Activated naive CD8-positive, alpha-beta T cell treated with anti-CD3 and anti-CD28 coated beads, Interleukin-2, amount 50 U/mL, for 16 hours (primary cell): ENCODE data around the gene STYX.

Experiments used
- DNase-seq: peaks from one replicate; pipeline ENCODE4 v3.0.0-alpha.2; 2020; ENCODE audit warnings: low read depth, low spot score

STYX gene

GRCh38 chr14:52729925-52730708 is at the start of gene STYX:
Gene STYX, plus strand, starts transcription at chr14:52730166. Its CDS starts 309 bp downstream, at chr14:52730475.
- DNase-seq, result peak; percentile 98

GRCh38 chr14:52683985-52684520 is 45.9 kb upstream of the STYX start:
- DNase-seq, result no peak

GRCh38 chr14:52686176-52686575 is 43.8 kb upstream of the STYX start:
- DNase-seq, result no peak

- no peak for DNase-seq
Measured at GRCh38 chr14:52690983-52691760, 38.8 kb upstream of the STYX start.

- no peak for DNase-seq
Measured at GRCh38 chr14:52692248-52692962, 37.6 kb upstream of the STYX start.

- no peak for DNase-seq
Measured at GRCh38 chr14:52693036-52693435, 36.9 kb upstream of the STYX start.

GRCh38 chr14:52693532-52693931 is 36.4 kb upstream of the STYX start:
- DNase-seq, result no peak

- no peak for DNase-seq
Measured at GRCh38 chr14:52694761-52695480, 35.0 kb upstream of the STYX start.

GRCh38 chr14:52695481-52696091 is 34.4 kb upstream of the STYX start, which contains the start of gene ERO1A:
Gene ERO1A, minus strand, starts transcription at chr14:52695558. Its CDS starts 77 bp downstream, at chr14:52695481.
- peak; percentile 12 for DNase-seq

- no peak for DNase-seq
Measured at GRCh38 chr14:52700701-52701172, 29.2 kb upstream of the STYX start.

GRCh38 chr14:52701223-52701622 is 28.7 kb upstream of the STYX start:
- no peak for DNase-seq

GRCh38 chr14:52703225-52703624 is 26.7 kb upstream of the STYX start:
- DNase-seq, result no peak

- DNase-seq, result no peak
Measured at GRCh38 chr14:52703664-52704063, 26.3 kb upstream of the STYX start.

- no peak for DNase-seq
Measured at GRCh38 chr14:52706286-52706685, 23.7 kb upstream of the STYX start.

- DNase-seq, result peak; percentile 90
Measured at GRCh38 chr14:52706724-52707706, 23.0 kb upstream of the STYX start, which contains the start of gene PSMC6. Gene PSMC6, plus strand, starts transcription at chr14:52707200. Its CDS starts 20 bp downstream, at chr14:52707220.

- no peak for DNase-seq
Measured at GRCh38 chr14:52711666-52712065, 18.3 kb upstream of the STYX start.

- DNase-seq, result no peak
Measured at GRCh38 chr14:52716155-52716554, 13.8 kb upstream of the STYX start.

GRCh38 chr14:52723514-52724359 is 6.2 kb upstream of the STYX start:
- no peak for DNase-seq

GRCh38 chr14:52724360-52724644 is 5.7 kb upstream of the STYX start:
- no peak for DNase-seq
